Lung microvascular endothelial cell (primary cell): ENCODE results near the gene CACNA1I. TPM values are rescaled to one million over a fixed set of nuclear protein-coding genes. Genes with fewer than 3 reads are reported as not detected.

Experiments used
- DNase-seq, 2 donors: peaks; one replicate each; pipeline versions ENCODE4 v3.0.0 to v3.0.0-alpha.2; 2010; ENCODE audit warnings: low read depth in 2 of 2
- total RNA-seq: library from RNA; depleted of rRNA; stranded (reverse); fragments of >200 nt; gene quantifications from 2 replicates; pipeline ENCODE4 v1.2.1, GENCODE V29; 2014

CACNA1I gene
- total RNA-seq, 1 donor from 2014 or later: not detected

- no peak for DNase-seq
Measured at GRCh38 chr22:39568278-39568981, 2.1 kb upstream of the CACNA1I start.

DNA sequence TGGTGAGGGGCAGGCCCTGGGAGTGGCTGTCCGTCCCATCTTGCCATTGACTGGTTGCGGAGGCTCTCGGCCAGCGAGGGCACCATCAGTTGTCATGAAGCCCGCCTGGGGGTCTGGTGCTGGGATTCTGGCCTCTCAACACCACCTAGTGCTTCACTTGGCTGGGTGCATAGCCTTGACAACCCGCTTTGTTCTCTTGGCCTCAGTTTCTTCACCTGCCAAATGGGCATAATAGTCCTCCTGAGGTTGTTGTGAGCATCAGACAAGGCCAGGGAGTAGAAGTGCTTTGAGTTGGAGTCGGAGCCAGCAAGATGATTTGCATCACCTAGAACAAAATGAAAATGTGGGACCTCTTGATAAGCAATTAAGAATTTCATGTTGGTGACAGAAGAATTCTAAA lies 1.5 kb upstream of the CACNA1I start:
- DNase-seq: no peak

GRCh38 chr22:39570226-39570625 lies 327 bp upstream of the CACNA1I start:
- DNase-seq: no peak

GRCh38 chr22:39571538-39571937 lies 985 bp downstream of the CACNA1I start:
- DNase-seq: no peak

DNA sequence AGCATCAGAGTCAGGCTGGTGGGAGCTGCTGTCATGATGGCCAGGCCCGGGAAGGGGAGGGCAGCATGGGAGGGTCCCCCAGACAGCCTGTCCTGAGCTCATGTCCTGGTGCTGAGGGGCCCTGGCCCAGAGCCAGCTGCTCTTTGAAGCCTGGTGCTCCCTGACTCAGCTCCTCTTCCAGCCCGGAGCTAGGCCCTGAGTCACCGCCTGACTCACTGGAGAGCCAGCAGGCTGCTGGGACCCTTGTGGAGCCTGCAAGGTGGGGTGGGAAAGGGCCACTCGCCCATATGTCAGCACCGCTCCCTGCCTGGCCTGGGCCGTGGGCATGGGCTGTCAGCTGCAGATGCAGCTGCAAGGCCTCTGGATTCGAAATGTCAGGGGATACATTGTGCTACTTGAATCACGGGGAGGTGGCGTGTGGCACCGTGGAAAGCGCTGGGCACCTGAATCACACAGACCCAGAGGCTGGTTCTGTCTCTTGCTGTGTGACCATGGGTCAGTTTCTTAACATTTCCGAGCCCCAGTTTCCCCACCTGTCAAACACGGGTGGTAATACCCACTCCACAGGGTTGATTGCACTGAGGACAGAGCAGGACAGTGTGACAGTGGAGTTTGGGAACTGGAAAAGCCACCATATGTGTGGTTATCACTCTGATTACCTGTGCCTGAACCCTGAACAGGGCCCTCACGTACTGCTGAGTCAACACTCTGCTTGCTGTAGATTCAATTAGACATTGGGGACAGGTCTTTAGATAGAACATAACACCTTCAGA lies 4.4 kb downstream of the CACNA1I start:
- peak; percentile 50 to 94 for DNase-seq

- DNase-seq: no peak
Measured at GRCh38 chr22:39575552-39575825, 4.9 kb downstream of the CACNA1I start.

DNA sequence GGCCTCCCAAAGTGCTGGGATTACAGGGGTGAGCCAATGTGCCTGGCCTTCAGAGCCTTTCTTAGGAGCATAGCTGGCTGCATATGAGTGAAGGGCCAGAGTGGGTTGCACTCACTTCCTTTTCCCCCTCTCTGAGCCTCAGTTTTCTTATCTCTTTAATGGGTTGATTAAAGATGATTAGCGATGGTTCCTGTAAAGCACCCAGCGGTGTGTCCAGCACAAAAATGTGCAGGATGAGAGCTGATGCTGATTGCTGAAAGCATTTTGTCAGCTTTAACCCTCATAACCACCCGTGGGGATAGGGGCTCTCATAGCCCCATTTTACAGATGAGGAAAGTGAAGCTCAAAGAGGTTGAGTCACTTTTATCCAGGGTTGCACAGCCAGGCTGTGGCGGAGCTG lies 5.5 kb downstream of the CACNA1I start:
- no peak for DNase-seq

DNA sequence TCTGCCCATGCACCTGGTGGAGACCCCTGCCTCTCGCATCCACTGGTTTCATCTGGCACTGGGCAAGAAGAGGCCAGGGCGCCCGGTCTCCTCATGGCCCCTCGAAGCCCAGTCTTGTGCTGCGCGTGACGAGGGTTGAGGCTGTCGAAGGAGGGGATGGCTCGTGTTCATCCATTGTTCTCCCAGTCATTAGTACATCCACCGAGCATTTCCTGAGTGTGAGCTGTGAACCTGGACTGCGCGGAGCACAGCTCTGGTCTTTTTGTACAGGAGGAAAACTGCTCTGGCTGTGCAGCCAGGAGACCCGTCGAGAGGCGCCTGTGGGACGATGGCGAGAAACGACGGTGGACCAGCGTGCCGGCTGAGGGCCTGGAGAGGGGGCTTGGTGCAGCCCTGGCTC lies 6.8 kb downstream of the CACNA1I start:
- peak; percentile 36 to 81 for DNase-seq

DNA sequence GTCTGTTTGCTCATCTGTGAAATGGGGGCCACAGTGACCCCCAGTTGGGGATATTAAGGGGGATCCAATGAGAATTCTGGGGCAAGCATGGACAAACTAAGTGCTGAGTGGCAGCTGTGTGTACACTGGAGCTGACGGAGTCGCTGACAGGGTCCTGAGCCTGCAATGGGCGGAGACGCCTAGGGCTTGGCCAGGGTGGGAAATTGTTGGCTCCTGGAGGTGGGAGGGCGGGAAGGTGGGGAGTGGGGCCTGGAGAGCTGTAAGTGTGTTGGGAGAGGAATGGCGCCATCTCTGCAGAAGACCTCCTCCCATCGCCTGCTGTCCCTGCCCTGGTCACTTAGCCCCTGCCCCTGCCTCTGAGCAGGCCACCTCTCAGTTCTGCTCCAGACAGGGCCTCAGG lies 7.3 kb downstream of the CACNA1I start:
- no peak for DNase-seq

- no peak for DNase-seq
Measured at GRCh38 chr22:39580006-39580441, 9.5 kb downstream of the CACNA1I start.

- no peak for DNase-seq
Measured at GRCh38 chr22:39580795-39581194, 10.2 kb downstream of the CACNA1I start.

GRCh38 chr22:39581303-39581702 lies 10.8 kb downstream of the CACNA1I start:
- DNase-seq: no peak

DNA sequence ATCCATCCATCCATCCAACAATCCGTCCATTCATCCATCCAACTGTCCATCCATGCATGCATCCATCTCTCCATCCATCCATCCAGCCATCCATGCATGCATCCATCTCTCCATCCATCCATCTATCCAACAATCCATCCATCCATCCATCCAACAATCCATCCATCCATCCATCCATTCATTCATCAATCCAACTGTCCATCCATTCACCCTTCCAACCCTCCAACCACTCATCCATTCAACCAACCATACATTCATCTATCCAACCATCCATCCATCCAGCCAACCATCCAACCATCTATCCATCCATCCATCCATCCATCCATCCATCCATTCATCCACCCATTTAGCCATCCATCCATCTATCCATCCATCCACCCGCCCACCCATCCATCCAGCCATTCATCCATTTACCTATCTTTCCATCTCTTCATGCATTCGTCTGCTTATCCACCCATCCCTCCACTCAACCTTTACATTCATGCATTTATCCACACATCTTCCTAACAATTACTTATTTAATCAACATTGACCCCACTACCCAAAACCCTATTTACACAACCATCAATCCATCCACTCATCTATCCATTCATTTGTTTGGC lies 12.6 kb downstream of the CACNA1I start:
- DNase-seq: no peak

GRCh38 chr22:39589875-39590274 lies 19.3 kb downstream of the CACNA1I start:
- DNase-seq: no peak

GRCh38 chr22:39592081-39593065 lies 21.8 kb downstream of the CACNA1I start:
- peak in 1 of 2 donors; percentile 62 for DNase-seq

DNA sequence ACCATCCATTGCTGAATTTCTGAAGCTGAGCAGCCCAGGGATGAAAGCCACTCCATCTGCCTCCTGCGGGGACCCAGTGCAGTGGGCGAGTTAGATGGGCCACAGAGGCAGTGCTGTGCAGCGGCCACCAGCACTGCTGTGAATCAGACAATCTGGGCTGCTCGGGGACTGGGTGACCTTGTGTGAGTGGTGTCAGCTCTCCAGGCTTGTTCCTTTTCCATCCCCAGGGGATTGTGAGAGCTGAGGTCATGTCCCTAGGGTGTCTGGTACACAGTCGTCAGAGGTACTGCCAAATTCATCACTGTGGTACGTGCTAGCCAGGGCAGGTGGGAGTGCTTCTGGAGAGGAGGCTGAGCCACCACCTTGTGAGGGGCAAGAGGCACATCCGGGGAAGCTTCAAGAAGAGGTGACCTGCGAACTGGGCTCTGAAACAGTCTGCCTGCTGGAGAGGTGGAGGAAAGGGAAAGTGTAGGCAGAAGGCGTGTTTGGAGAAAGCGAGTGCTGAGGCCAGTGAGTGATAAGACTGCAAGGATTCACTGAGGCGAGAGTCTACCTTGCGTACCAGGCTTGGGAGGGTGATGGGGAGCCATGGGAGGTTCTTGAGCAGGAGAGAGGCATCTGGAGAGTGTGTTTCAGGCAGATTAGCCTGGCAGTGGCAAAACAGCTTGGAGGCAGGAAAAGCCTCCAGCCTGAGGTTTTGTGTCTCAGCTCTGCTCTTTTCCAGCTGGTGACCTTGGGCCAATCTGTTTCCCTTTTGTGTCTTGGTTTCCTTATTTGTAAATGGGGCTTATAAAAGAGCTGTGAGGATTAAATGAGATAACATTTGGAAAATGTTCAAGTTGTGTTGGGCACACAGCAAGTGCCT lies 22.7 kb downstream of the CACNA1I start:
- peak in 1 of 2 donors; percentile 63 for DNase-seq

DNA sequence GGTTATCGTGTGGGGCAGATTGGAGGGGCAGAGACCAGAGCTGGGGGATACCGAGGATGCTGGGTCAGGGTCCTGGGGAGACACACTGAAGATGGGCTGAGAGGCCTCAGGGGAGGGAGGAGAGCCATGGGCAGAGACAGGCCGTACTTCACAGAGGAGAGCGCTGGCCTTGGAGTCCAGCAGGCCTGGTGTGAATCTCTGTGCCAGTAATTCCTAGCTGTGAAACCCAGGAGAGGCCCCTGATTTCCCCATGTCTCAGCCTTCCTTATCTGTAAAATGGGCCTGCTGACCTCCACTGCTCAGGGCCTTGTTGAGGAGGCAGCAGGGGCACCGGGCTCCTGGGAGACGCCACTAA lies 23.4 kb downstream of the CACNA1I start:
- no peak for DNase-seq

GRCh38 chr22:39594411-39594810 lies 23.9 kb downstream of the CACNA1I start:
- no peak for DNase-seq

DNA sequence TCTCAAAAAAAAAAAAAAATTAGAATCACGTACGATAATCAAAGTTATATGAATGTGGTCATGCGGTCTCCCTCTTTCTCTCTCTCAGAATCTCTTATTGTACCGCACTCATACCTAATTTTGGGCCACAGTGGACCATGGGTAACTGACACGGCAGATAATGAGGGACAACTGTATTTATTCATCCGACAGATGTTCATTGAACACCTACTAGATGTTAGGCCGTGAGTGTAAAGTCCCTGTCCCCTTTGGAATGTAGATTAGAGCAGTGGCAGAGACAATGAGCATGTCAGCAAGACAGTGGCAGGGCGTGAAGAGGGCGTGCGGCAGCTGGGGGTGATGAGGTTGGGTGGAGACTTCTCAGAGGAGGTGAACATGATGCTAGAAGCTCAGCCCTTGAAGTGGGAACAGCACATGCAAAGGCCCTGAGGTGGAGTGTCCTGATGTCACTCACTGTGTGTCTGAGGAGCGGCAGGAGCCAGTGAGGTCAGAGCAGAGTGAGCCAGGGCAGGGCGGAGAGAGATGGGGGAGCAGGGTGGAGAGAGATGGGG lies 25.1 kb downstream of the CACNA1I start:
- no peak for DNase-seq

DNA sequence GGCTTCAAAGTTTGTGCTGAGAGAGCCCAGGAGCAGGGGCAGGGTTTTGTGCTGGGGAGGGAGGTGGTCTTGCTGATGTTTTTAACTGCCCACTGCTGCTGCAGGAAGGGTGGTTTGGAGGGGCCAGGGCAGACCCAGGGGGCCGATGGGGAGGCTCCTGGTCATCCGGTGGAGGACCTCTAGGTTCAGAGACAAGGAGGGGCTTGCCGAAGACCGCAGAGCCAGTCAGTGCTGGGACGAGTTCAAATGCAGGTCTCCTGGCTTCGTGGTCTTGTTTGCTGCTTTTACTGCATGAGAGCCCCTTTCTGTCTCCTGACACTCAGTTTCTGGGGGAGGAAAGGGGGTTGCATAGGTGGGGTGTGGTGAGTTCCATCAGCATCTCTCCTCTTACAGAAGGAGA lies 26.0 kb downstream of the CACNA1I start:
- no peak for DNase-seq
